NCI-H2029 (cell line): ENCODE results near the gene SMARCD1.
"Not testable (repeated sequence)": the region's sequence is repeated elsewhere in the genome, so short reads cannot be mapped to it uniquely, and the experiment has no call there.

Source experiments
- DNase-seq: peaks from one replicate; lab custom pipeline; 2025; lab: John Stamatoyannopoulos, UW

The SMARCD1 gene

DNA sequence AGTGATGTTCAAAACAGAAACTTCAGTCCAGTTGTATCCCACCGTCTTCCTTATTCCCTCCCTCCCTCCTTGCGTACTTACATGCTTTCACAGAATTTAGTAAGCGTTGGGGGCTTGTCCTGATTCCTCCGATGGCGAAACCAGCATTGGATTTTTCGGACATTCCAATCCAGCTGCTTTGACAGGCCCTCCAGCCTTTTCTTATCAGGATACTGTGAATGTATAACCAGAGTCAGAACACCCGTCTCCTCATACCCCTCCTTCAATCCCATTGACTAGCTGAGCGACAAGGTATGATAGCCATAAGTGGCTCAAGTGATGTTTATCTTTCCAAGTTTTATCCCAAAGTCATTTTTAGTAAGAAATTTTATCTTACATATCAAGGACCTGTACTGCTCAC is 57.9 kb downstream of the SMARCD1 start:
- no peak for DNase-seq

GRCh38 chr12:50145439-50145838 is 60.3 kb downstream of the SMARCD1 start:
- DNase-seq = no peak

GRCh38 chr12:50147281-50147680 is 62.1 kb downstream of the SMARCD1 start:
- no peak for DNase-seq

- not testable (repeated sequence) for DNase-seq
These were observed 62.9 kb downstream of the SMARCD1 start for GRCh38 chr12:50148011-50148410.

- DNase-seq = no peak
These were observed 64.2 kb downstream of the SMARCD1 start for GRCh38 chr12:50149311-50149710.
